Amniotic stem cell (primary cell): ENCODE results near the gene FRMD4B.

ENCODE experiments used
- DNase-seq: peaks from one replicate; lab custom pipeline; 2025; lab: John Stamatoyannopoulos, UW

The FRMD4B gene

DNA sequence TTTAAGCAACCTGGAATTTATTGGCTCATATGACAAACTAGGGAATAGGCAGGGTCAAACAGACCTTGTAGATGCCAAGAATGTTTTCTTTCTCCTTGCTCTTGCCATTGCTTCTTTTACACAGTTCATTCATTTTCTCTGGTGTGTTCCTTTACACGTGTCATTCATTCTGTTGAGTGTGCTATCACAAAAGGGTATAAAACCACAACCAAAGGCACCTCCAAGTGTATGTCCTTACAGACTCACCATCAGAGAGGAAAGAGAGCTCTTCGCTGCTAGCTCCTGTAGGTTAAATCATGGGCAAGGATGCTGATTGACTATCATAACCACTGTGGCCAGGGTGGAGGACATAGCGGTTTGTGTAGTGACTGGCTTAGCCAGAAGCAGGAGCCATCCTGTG lies 19.2 kb upstream of the FRMD4B start:
- DNase-seq = no peak

DNA sequence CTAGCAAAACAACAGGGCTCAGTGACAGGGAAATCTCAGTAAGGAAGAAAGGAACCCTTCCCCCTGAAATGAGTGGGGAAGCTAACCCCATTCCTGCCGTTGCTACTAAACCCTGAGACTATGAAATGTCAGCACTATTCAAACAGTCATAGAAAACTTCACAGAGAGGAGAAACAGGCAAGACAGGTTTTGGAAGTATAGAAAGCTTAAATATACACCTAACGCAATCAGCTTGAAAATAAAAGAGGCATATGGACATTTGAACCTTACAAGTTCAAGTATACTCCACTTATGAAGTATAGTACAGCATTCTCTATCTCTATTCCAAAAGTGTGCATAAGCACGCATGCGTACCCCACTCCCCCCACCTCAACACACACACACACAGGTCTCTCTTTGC lies 17.6 kb upstream of the FRMD4B start:
- no peak for DNase-seq

- no peak for DNase-seq
Measured at GRCh38 chr3:69400683-69401082, 14.8 kb upstream of the FRMD4B start.

DNA sequence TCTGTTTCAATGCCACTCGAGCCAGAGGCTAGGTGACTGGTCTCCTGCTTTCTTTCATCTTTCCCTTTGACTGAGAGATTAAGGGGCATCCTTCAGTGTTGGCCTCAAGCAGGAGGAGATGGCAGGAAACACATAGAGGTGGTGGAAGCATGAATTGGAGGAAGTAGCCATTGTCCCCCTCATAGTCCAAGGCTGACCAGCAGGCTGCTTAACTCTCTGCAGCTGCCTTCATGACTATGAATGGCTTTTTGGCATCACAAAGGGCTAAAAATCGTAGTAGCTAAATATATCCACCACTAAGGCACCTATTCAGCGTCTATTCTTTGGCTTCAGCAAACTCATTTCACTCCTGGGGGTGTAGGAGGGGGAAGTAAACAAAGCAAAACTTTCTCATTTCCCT lies 7.0 kb upstream of the FRMD4B start:
- DNase-seq = no peak

- DNase-seq = no peak
Measured at GRCh38 chr3:69392415-69392814, 6.5 kb upstream of the FRMD4B start.

- DNase-seq = no peak
Measured at GRCh38 chr3:69391554-69391953, 5.7 kb upstream of the FRMD4B start.

DNA sequence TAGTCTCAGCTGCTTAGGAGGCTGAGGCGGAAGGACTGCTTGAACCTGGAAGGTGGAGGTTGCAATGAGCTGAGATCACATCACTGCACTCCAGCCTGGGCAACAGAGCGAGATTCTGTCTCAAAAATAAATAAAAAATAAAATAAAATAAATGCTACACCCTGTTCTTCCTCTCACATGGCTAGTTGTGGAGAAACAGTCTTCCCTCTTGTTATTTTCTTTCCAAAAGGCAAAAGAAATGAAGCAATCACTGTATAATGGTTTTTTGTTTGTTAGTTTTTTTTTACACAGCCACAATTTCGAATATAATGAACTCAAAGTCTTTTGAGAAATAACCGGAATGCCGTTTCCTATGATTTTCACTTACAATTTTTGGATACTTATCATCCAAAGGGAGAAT lies 4.9 kb upstream of the FRMD4B start:
- no peak for DNase-seq

DNA sequence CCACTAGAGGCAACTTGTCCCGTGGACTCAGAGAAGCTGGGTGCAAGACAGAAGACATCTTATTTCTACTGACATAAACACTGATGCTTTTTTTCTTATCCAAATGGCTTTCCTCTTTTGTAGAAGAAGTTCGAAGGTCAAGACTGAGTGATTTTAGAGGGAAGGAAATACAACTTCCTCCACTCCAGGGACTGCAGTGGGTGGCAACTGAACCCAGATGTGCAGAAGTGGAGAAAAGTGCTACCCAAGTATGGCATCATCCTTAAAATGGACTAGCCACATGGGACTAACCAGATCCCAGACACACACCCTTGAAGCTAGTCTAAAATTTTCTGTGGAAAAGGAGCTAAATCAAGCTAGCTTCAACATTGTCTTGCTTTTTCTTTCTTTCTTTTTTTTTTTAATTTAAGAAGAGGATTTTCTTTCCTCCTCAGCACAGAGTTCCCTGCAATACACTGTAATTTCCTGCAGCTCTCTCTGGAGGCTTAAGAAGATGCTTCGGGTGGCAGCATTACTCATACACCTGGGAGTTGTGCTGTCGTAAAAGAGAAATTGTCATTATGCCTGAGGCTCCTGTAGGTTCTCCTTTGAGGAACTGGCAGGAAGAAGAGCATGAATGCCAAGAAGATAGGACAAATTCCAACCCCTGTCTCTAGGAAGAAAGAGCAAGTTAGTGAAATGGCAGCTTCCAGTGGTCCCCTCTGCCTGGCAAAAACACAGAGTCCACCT lies 3.8 kb upstream of the FRMD4B start:
- no peak for DNase-seq

GRCh38 chr3:69388241-69388640 lies 2.4 kb upstream of the FRMD4B start:
- DNase-seq = no peak

DNA sequence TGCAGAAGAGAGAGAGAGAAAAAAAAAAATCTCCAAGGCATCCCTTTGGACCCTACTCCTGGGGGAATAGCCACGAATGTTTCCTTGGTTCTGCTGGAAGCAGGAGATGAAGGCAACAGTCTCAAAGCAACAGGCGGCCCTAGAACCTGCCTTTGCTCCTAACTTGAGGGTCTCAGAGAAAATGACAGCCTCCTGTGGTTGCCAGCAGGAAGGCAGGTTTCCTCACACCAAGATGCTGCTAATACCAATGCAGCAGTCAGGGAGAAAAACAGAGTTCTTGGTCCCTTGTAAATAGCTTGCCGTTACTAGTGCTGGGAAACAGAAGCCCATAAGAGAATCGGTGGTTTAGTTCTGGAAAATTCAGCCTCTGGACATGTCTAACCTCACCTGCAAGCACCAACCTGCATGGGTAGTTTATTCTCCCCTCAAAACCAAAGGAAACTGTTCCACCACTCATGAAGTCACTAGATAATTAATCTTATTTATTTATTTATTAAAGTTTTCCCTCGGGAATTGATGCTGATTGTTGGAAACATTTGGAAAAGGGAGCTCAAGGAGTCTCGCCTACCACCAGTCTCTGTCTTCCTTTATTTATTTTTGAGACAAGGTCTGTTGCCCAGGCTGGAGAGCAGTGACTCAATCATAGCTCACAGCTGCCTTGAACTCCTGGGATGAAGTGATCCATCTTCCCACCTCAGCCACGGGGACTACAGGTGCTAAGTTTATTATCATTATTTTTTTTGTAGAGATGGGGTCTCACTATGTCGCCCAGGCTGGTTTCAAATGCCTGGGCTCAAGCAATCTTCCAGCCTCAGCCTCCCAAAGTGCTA lies 883 bp upstream of the FRMD4B start:
- DNase-seq = no peak

- no peak for DNase-seq
Measured at GRCh38 chr3:69385123-69385722, 665 bp downstream of the FRMD4B start.

DNA sequence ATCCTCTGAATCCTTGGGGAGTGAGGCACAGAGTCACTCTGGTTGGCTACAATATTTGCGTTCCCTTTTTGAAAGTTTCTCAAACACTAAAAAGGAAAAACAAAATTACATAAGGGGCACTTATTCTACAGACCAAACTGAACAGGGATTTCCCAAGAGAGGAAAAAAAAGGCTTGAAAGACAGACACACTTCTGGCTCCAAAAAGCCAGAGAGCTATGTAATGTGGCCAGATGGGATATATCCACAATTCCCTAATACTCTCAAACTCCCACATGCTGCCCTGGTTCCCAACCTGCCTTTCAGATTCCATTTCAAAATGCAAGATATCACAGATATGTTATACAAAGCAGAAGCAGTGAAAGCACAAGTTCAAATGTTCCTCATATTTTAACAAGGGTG lies 1.6 kb downstream of the FRMD4B start:
- no peak for DNase-seq

DNA sequence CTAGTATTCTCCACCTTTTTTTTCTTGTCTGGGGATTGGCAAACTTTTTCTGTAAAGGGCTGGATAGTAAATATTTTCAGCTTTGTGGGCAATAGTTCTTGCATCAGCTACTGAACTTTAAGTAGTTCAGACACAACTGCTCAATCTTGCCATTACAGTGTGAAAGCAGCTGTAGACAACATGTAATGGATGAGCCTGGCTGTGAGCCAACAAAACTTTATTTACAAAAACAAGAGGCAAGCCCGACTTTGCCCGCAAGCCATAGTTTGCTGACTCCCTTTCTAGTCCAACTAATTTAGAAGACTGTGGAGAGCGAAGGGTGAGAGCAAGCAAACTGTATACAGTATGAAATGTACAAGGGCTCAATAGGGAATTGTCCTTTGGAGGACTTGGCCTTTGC lies 6.2 kb downstream of the FRMD4B start:
- DNase-seq = no peak

- DNase-seq = no peak
Measured at GRCh38 chr3:69378112-69378802, 7.6 kb downstream of the FRMD4B start.

DNA sequence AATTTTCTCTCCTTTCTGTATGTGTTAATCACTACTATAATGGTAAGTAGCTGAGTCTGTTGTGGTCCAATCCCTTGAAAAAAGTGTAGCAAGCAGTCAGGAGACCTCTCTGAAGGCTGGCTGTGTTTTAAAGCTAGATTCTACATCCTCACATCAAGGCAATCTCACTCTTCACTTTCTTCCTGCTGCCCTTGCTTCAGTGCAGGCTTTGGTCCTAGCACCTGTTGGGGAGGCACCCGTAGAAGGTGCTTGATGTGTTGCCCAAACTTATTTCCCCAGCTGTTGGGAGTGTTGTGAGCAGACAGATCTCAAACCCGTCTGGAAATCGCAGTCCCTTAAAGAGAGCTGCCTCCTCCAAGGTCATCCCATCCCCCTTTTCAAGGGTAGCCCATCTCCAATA lies 8.6 kb downstream of the FRMD4B start:
- DNase-seq = no peak

DNA sequence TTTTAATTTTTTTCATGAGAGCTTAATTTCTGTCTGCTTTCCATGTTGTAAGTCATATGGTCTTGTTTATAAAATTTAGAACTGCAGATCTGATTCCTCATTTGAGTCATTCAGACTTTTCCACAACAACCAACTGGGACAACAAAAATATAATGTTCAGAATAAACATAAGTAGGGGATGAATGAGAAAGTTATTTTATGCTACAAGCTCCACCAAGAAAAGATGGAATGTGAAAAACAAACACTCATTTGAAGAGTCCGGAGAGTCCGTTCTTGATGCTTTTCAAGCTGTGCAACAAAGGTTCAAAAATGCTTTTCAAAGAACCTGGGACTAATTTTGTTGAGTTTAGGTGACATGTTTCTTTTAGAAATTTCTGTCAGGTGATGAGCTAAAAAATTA lies 9.2 kb downstream of the FRMD4B start:
- no peak for DNase-seq

GRCh38 chr3:69371816-69372215 lies 14.1 kb downstream of the FRMD4B start:
- DNase-seq = no peak

DNA sequence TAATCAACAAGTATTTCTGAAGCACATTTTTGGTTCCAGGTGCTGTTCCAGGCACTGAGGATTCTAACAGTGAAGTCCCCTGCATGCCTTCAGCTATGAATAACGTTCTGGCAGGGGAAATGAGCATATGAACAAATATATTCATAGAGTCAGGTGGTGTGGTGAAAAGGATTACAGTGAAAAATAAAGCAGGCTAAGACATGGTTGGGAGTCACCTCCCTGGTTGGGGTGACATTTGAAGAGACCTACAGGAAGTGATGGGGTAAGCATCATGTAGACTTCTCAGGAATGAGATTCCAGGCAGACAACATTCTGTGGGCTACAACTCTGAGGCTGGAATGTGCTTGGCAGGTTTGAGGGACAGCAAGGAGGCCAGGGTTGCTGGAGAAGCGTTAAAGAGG lies 15.0 kb downstream of the FRMD4B start:
- DNase-seq = no peak

DNA sequence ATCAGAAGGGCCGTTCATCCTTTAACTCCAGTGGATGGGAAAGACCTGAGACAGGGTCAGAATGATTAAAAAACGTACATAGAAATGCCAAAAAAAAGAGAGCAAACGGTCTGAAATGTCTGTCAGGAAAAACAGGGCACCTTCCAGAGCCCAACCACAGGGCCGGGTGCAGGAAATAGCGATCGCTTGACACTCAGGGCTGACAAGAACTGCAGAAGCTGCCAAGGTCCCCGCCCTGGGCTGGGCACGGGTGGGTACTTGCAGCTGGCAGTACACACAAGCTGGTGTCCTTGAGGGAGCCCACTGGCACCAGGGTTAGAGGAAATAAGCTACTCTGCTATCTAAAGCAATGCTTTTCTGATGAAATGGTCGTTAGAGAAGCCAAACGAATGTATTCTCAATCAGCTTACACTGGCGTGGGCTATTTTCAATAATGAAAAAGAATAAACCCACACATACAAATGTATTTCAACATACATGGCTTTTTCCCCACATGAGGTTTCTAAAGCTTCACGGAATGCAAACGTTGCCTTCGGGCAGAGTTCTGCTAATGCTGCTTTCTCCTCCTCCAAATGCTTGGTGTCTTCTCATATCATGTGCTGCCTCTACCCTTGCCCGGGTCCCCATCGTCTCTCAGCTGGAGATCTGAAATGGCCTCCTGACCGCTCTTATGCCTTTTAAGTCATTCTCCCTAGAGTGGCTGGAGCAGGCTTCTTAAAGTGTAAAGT lies 15.6 kb downstream of the FRMD4B start:
- DNase-seq = no peak

- DNase-seq = no peak
Measured at GRCh38 chr3:69368129-69368741, 17.7 kb downstream of the FRMD4B start.

DNA sequence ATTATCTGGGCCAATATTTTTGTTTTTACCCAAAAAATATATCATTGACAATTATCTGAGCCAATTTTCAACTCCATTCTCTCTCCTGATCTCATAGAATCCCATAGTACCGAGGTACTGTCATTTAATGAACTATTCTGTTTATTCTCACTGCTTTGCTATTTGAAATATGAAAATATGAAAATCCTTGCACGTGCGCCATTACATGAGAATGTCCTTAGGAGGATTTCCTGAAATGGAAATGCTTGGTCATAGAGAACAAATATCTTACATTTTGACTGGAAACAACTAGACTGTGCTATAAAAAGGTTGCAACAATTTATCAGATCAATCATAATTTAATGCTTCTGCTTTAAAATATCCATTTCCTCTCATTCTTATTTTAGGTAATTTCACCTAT lies 18.3 kb downstream of the FRMD4B start:
- no peak for DNase-seq
